ENCODE results near the gene PIGM. TPM values are rescaled to one million over a fixed set of nuclear protein-coding genes. Genes with fewer than 3 reads are reported as not detected.
"Not testable (repeated sequence)": the region's sequence is repeated elsewhere in the genome, so short reads cannot be mapped to it uniquely, and the experiment has no call there.

PIGM gene
- total RNA-seq, 1 donor from 2014 or later, result 3.5 TPM

DNA sequence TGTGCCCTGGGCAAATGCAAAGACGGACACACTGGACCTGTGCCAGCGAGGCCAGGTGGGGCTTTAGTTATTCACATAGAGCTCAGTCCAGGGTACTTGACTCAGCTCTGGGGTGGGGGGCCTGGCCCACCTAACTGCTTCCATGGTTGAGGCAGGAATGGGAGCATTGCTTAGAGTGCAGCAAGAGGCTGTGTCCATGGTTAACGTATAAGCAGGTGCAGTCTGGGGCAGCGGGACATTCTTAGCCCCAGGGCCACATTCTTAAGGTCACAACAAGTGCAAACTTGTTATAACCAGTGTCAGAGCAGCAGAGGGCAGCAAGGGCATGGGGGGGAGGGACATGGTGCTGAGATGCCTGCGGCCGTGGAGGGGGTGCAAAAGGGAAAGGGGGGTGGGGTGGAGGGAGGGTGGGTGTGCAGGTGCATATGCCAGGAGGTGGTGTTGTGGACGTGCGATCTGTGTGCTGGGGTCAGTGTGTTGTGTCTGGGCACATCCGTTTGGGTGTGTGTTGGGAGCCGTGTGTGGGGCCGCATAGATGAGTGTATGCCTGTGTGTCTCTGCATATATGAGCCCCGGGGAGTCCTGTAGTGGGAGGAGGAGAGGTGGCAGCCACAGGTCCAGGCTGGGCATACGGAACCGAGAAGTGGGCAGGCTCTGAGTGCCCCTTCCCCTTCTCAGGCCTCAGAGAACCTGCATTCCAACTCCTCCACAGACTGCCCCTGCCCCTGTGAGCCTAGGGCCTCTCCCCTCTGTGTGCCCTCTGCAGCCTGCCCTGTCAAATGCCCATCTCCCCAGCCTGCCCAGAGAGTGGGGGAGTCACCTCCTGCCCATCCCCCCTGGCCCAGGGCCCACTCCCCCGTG, 29.8 kb upstream of the PIGM start:
- DNase-seq, result no peak

DNA sequence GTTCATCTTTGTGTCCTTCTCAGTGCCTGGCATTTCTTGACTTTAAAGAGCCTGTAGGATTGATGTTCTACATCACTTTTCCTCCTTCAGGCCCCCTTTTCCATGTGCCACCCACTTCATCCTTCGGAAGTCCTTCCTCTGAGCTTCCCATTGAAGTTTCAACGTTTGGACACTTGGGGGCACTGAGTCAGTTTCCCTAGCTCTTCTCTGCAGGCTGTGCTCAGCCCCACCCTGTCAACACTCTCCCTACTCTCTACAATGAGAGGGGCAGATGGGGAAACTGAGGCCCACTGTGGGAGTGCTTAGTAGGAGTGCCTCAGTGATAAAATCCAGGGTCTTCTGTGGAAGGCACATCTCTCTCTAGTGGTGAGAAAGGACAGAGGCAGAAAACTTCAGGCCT, 26.3 kb upstream of the PIGM start:
- DNase-seq, result no peak

DNA sequence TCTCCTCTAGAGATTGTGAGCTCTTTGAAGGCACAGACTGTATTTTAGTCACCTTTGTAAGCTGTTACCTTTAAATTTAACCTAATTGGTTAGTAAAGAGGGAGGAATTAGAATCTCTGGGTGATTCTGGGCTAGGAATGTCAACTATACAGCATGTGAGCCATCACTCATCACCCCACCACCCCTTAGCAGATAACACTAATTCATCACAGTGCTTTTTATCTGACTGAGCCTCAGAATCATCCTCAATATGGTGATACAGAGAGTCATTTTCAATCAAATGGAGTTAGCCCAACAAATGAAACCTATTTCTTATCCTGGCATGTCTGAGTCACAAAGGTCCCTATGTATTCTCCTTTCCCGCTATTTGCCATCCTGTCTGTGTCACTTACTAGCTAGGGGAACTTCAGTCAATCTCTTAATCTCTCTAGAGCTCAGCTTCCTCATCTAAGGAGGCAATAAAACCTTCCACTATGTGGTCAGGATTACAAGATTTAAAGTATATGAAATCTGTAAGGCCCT, 24.9 kb upstream of the PIGM start:
- no peak for DNase-seq

DNA sequence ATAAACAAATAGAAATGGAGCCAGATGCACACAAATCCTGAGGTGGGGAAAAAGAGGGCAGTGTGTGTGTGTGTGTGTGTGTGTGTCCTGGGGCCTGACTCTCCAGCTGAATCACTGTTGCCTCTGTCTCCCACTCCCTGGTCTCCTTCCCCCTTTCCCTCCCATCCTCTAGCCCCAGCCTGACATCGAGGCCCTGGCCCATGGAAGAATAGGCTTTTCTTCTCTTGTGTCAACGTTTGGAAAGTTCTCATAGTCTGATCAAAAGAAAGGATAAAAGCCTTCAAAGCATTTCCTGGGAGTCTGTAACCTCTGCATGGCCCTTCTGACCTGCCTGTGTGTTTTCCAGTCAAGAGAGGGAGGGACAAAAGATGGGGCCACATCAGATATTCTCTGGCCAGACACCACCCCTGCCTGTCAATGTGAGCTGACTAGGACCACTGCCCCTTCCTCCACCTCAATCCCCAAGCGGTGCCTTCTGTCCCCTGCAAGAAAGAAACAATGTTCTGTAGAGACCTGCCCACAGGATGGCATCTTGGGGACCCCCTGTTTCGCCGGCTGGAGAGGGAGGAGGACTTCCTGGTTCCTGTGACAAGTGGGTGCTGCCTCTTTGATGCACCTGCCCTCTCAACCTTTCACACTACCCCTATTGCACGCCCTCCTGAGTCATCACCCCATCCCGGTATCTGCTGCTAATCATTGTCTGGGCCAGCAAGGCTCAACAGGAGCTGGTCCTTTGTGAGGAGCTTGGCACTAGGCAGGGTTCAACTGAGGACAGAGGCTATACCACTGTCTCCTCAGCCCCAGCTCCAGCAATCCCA, 22.0 kb upstream of the PIGM start:
- DNase-seq, result no peak

DNA sequence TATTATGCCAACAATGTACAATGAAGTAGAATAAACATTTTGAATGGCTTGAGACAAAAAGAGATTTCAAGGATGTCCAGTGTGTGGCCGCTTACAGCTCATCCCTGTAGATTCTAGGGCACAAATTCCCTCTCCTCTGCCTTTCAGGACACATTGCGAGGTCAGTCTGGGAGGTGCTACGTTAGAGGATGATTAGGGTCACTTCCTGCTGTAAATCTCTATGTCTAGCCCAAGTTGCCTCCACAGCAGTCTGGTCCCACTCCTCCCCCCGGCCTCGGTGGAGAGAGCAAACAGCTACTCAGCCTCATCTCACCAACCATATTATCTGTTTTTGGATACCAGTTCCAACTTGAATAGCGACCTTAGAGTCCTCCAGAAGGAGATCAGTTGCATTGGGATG, 21.1 kb upstream of the PIGM start:
- no peak for DNase-seq

DNA sequence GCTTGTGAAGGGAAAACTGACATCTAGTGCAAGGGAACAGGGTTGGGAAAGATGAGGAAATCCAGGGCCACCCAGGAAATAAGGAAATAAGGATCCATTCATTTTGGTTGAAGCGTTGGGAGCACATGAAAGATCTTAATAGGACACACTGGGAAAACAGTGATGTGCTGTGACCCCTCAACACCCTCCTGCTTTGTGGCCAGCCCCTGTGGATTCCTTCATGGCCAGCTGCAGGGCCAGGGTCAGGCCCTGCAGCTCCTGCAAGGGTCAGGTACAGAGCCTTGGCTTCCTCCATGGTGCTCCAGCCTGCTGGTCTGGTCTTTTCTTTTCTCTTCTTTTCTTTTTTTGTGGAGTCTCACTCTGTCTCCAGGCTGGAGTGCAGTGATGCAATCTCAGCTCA, 18.8 kb upstream of the PIGM start:
- no peak for DNase-seq

DNA sequence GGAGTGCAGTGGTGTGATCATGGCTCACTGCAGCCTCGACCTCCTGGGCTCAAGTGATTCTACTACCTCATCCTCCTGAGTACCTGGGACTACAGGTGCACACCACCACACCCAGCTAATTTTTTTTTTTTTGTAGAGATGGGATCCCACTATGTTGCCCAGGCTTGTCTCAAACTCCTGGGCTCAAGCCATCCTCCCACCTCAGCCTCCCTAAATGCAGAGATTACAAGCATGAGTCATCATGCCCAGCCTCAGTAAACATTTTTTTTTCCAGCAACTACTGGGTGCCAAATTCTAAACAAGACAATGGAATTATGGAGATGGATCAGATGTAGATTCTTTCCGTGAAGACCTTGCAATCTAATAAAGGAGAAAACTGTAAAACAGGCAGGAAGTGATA, 18.4 kb upstream of the PIGM start:
- not testable (repeated sequence) for DNase-seq

DNA sequence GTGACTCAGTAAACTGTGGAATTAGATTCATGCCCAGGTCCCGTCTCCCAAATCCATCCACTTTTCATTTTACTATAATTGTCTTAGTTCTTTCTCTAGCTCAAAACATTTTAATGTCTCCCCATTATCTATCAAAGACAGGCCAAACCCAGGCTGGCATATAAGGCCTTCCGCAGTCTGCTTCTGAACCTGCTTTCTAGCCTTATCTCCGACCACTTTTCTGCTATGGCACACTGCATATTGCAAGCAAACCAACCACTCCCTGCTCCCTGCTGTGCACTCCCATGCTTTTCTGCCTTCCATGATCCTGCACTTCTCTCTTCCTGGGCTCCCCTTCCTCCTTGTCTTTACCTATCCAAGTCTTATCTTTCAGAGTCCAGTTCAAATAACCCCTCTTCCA, 17.3 kb upstream of the PIGM start:
- DNase-seq, result no peak

DNA sequence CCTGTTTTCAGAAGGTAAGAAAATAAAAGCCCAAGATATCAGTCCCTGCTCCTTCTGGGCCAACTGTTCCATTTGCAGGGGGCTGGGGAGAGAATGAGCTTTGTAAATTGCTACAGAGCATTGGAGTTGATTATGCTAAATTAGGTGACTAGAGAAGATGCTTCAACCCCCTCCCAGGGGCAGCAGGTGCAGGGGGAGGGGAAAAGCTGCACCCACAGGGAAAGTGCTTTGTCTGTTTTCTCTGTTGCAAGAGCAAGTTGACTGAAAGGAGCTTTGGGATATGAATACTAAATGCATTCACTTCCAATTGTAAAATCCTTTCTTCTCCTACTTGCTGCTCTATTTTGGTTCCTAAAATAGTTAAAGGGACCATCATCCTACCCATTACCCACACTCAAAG, 16.5 kb upstream of the PIGM start:
- no peak for DNase-seq

DNA sequence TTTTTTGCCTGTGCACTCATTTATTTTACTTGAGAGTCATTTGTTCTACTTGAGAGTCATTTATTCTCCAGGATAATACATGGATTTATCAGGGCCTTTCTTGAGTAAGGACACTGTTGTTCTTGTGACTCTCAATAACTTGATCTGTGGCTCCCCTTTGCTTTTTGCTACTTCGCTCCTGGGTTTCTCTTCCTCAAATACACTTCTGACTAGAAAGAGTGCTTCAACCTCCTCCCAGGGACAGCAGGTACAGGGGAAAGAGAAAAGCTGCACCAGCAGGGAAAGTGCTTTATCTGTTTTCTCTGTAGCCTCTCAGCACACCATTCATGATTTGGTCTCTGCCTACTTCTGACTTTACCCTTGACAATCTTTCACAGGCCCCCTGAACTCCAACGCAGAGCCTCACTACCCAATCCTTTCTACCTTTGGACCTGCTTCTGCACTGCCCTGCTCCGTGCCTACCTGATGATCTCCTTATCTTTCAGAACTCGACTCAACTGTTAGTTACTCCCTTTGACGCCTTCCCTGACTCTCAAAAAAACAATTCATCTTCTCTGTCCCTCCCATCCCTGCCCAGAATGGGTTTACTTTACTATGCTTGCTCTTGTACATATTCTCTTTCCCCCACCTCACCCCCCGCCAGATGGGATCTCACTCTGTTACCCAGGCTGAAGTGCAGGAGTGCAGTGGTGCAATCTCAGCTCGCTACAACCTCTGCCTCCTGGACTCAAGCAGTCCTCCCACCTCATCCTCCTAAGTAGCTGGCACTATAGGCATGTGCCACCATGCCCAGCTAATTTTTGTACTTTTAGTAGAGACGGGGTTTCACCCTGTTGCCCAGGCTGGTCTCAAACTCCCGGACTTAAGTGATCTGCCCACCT, 15.6 kb upstream of the PIGM start:
- no peak for DNase-seq

DNA sequence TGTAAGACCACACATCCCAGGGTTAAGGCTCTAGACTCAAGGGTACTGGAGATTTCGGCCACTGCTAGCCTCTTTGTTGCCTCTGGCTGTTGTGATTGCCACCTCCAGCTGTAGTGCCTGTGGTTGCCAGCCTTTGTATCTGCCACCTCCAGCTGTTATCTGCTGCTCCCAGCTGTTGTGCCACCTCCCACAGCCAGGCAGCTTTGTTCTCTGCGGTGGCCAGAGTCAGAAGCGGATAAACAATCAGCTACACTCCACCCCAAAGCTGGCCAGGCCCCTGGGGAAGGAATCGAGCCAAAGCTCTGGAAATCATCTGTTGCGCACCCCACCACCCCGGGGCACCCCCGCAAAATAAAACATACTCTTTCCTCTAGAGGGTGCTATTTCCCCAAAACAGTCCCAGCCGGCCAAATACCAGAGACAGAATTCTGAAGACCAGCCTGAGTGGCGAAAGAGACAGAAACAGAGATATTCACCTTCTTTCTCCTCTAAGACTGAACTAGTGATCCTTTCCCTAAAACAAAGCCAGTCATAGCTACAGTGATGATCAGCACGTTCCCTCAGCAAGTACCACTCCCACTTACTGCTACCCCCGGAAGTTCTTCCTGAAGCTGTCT, 14.8 kb upstream of the PIGM start:
- no peak for DNase-seq

DNA sequence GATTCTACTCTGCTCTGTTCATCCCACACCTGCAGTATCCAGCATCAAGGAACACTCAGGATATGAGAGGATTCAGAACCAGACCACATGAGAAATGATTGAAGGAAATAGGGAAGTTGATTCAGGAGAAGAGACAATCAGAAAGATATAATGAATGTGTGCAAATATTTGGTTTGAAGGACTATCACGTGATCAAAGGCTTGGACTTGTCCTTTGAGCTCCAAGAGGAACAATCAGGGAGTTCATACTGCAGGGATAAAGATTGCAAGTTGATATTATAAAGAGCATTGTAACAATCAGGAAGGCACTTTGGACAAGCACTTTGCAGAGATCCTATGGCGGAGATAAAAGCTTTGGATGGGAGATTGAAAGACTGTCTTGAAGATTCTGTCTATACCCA, 13.9 kb upstream of the PIGM start:
- DNase-seq, result no peak

DNA sequence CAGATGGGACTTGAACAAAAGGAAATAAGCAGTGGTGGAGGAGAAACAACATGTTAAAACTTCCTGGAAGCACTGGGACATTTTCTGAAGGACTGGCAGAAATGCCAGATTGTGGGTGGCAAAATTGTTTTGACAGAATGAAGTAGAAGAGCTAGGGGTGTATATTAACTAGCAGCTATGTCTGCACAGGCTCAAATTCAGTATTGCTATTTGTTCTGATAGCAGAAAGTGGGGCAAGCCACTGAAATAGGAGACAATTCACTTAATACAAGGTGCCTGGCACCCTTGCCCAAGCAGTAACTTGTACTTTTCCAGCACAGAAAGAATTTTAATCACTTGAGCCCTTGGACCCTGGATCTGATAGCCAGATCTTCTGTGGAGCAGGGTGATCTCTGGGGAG, 11.8 kb upstream of the PIGM start:
- no peak for DNase-seq

DNA sequence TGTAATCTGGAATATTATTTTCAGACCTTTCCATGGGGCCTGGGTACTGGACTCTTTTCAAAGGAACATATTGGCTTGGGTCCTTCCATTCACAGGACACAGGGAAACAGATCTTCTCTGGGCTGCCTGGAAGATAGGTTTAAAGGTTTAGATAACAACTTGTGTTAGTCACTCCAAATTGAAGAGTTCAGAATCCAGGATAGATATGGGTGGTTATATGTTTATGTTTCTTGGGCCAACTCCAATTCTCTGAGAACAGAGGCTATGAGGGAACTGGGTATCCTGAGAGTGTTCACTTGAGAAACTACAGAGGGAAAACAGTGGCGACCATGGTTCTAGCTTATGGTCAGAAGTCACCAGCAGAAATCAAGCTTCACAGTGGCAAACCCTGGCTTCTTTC, 8.7 kb upstream of the PIGM start:
- no peak for DNase-seq

DNA sequence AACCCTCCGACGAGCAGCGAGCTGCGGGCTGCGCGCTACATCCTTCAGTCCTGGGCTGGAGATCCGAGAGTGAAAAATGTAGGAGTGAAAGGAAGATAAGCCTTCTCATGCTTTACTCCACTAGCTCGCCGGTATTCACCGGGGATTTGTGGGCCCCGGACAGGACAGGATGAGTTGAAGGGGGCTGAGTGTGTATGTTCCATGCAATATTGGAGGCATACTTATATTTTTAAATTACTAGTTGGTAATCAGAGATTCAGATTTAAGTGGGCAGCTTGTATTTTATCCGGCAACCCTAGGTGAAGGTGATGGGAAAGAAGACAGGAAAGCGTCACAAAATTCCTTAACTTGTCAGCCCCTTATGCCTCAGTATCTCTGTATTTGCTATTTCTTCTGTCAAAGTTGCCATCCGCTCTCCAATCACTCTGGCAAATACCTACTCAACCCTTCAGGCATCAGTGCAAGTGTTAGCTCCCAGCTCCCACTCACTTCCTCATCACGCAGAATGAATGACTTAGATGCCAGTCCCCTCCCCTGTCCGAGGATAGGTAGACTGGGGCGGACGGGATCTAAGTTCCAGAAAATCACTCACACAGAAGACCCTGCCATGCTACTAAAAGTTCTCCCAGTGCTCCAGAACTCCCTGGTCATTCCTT, 503 bp upstream of the PIGM start:
- no peak for DNase-seq

DNA sequence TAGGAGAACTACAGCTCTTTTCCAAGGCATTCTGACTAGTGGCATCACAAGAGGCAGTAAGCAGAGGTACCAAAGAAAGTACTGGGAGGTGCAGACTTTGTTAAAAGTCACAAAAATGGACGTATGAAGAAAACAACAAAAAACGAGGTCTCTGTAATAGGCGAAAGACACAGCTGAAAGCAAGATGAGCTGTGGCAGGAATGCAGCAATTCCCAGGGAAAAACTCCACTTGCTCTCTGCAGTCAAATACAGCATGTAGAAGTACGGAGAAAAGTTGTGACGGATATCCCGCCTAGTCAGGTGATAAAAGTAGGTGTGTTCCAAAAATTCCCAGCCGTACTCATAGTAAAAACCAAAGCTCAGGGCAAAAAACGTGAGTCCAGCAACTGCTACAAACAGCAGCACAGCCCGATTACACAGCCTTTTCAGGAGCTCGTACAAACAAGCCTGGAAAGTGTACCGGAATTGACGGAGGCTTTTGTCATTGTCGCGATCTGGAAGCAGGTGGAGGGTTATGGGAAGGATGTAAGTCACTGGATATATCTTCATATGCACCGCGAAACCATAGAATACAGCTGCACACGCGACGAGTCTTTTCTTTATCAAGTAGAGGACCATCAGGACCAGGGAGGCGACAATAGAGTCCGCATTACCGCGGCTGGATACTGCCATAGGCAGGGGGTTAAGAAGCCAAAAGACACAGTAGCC, 979 bp downstream of the PIGM start:
- no peak for DNase-seq

DNA sequence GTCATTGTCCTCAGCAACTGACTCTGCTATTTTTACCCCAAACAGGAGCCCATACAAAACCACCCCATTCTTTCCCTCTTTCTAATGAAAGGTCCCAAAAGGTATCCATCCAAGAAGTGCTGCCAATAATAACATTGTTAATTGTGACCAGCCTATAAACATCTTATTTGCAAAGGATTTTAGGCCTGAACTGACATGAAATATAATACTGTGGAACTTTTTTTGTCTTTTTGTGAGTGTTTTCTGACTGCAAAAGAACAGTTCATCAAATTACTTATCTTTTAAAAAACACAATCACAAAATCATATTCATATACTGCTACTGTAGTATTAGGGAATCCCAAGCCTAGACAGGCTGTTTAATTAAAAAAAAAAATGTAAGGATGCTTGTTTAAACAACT, 3.4 kb downstream of the PIGM start:
- no peak for DNase-seq

DNA sequence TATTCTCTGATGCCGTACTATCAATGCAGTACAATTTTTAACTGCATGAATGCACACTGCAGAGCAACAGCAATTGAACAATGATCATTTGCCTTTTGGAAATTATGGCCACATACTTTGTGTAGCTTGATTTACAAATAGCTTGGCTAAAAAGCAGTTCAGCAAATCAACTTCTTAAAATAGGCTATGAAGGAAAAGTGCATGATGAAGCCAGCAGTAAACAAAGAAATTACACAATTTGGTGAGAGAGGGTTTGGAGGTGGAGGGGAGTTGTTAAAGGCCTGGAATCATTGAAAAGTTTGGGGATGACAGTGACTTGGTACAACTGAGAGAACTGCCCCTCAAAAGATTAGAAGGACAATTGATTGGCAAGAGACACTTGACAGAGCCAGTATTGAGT, 6.5 kb downstream of the PIGM start:
- DNase-seq, result no peak

DNA sequence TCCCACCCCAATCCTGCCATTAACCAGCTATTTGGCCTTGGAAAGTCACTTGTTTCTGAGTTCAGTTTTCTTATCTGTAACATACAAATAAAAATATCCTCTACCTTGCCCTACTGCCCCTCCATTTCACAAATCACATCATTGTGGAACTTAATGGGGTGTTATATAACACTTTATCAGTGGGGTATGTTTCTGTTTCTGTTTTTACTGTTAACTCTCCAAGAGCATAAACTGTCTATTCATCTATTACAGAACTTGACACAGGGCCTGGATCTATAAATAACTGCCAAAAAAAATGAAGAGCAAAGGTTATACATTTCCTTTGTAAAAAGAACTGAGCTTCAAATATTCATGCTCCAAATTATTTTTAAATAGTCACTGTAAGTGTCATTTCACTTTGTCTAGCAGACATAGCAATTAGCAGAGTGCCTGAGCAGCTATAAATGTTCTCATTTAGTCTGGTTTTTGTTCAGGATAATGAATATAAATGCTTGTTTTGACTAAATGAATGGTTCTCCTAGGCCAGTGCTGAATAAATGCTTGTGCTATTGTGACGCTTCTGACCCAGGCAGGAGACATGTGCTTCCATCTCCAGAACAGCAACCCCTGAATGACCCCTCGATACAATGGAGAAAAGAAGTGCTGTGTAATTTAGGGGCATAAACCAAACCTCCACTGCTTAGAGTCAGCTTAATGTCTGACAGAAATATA, 7.4 kb downstream of the PIGM start:
- no peak for DNase-seq
